Measurements from ENCODE around the gene MDC1.

Gene MDC1

GRCh38 chr6:30742316-30743098, 25.4 kb upstream of the MDC1 start, which contains the start of gene FLOT1 (continued):
- TF ChIP-seq PATZ1 (tag by site-specific recombination; IDR thresholded peaks at IDR 0.05) (peak; percentile 97), ZNF2 (tag by site-specific recombination; IDR thresholded peaks at IDR 0.05) (0 out of 2 replicates have a peak, but pooled peaks have one; percentile 14), BCL11B (tag by site-specific recombination; IDR thresholded peaks at IDR 0.05; ENCODE audit: low read depth) (0 out of 2 replicates have a peak, but pooled peaks have one; percentile 41), ZBTB10 (tag by site-specific recombination; IDR thresholded peaks at IDR 0.05) (peak; percentile 86), ZBTB26 (tag by site-specific recombination; optimal IDR thresholded peaks at IDR 0.05) (peak; percentile 70), REPIN1 (tag by site-specific recombination; IDR thresholded peaks at IDR 0.05; ENCODE audit: low read depth) (no peak), ZNF501 (tag by site-specific recombination; IDR thresholded peaks at IDR 0.05) (peak; percentile 76), HOXC10 (CRISPR knock-in tag; IDR thresholded peaks at IDR 0.05) (0 out of 2 replicates have a peak, but pooled peaks have one; percentile 71), GFI1B (tag by site-specific recombination; IDR thresholded peaks at IDR 0.05) (peak; percentile 46; the same call in 1 of the 2 replicates), WT1 (tag by site-specific recombination; IDR thresholded peaks at IDR 0.05) (peak; percentile 88), HIC1 (tag by site-specific recombination; IDR thresholded peaks at IDR 0.05) (peak; percentile 98), ZSCAN5A (tag by site-specific recombination; IDR thresholded peaks at IDR 0.05) (peak; percentile 18; the same call in 1 of the 2 replicates), ZNF23 (tag by site-specific recombination; IDR thresholded peaks at IDR 0.05; ENCODE audit: borderline replicate concordance) (no peak), ZNF529 (tag by site-specific recombination; IDR thresholded peaks at IDR 0.05; ENCODE audit: insufficient replicate concordance) (no peak), ZNF521 (tag by site-specific recombination; IDR thresholded peaks at IDR 0.05) (no peak), ZNF404 (tag by site-specific recombination; IDR thresholded peaks at IDR 0.05) (no peak), ZNF416 (tag by site-specific recombination; IDR thresholded peaks at IDR 0.05) (no peak), ZNF610 (tag by site-specific recombination; IDR thresholded peaks at IDR 0.05; ENCODE audit: borderline replicate concordance) (0 out of 2 replicates have a peak, but pooled peaks have one; percentile 63), ZNF398 (tag by site-specific recombination; IDR thresholded peaks at IDR 0.05) (peak; percentile 56), ZNF514 (tag by site-specific recombination; IDR thresholded peaks at IDR 0.05) (no peak), SP3 (tag by site-specific recombination; IDR thresholded peaks at IDR 0.05) (peak; percentile 90), ZNF629 (tag by site-specific recombination; IDR thresholded peaks at IDR 0.05) (peak; percentile 85), ZNF292 (tag by site-specific recombination; IDR thresholded peaks at IDR 0.05; ENCODE audit: borderline replicate concordance, low read depth) (no peak), GLI2 (tag by site-specific recombination; IDR thresholded peaks at IDR 0.05; ENCODE audit: borderline replicate concordance, low read depth) (no peak), ZBTB21 (tag by site-specific recombination; IDR thresholded peaks at IDR 0.05) (peak; percentile 44; the same call in 1 of the 2 replicates), ZNF624 (tag by site-specific recombination; IDR thresholded peaks at IDR 0.05) (no peak)
